Esophagus mucosa (tissue), 1 donor: Measurements from ENCODE around the gene SEZ6. TPM values are rescaled to one million over a fixed set of nuclear protein-coding genes. Genes with fewer than 3 reads are reported as not detected.

Source experiments
- ATAC-seq: fragments of 200-7000 bp; cut with Tn5 transposase; one replicate; pipeline ENCODE4 v1.9.1; 2020
- total RNA-seq: library from RNA; stranded (reverse); gene quantifications from one replicate; pipeline ENCODE4 v1.2.4, GENCODE V29; 2023
- donor health status: DM: yes; HTN: yes; CAD: no.

The SEZ6 gene
- total RNA-seq, 1 donor from 2014 or later: not detected

- ATAC-seq: no peak
Measured at GRCh38 chr17:29000973-29001372, 4.9 kb downstream of the SEZ6 start.

- no peak for ATAC-seq
Measured at GRCh38 chr17:28999206-28999605, 6.6 kb downstream of the SEZ6 start.

- no peak for ATAC-seq
Measured at GRCh38 chr17:28997806-28998205, 8.0 kb downstream of the SEZ6 start.

GRCh38 chr17:28996554-28997096 is 9.2 kb downstream of the SEZ6 start:
- ATAC-seq: no peak

- ATAC-seq: no peak
Measured at GRCh38 chr17:28993645-28994426, 12.0 kb downstream of the SEZ6 start.

GRCh38 chr17:28992625-28993600 is 12.9 kb downstream of the SEZ6 start:
- ATAC-seq: no peak

GRCh38 chr17:28992185-28992584 is 13.6 kb downstream of the SEZ6 start:
- ATAC-seq: no peak

- no peak for ATAC-seq
Measured at GRCh38 chr17:28991779-28992178, 14.1 kb downstream of the SEZ6 start.

GRCh38 chr17:28989028-28989427 is 16.8 kb downstream of the SEZ6 start:
- no peak for ATAC-seq

GRCh38 chr17:28988475-28988874 is 17.4 kb downstream of the SEZ6 start:
- no peak for ATAC-seq

- no peak for ATAC-seq
Measured at GRCh38 chr17:28986714-28987655, 18.8 kb downstream of the SEZ6 start.

- ATAC-seq: peak; percentile 7
Measured at GRCh38 chr17:28985950-28986713, 19.7 kb downstream of the SEZ6 start.

GRCh38 chr17:28983286-28984230 is 22.3 kb downstream of the SEZ6 start:
- ATAC-seq: no peak

GRCh38 chr17:28982131-28982793 is 23.6 kb downstream of the SEZ6 start:
- peak; percentile 40 for ATAC-seq

GRCh38 chr17:28978356-28978964 is 27.4 kb downstream of the SEZ6 start:
- no peak for ATAC-seq

GRCh38 chr17:28977659-28978355 is 28.0 kb downstream of the SEZ6 start:
- no peak for ATAC-seq

- ATAC-seq: no peak
Measured at GRCh38 chr17:28975646-28976045, 30.2 kb downstream of the SEZ6 start.

- ATAC-seq: no peak
Measured at GRCh38 chr17:28975031-28975430, 30.8 kb downstream of the SEZ6 start.
